ENCODE measurements around the gene KIF3C. TPM values are rescaled to one million over a fixed set of nuclear protein-coding genes. Genes with fewer than 3 reads are reported as not detected.

The KIF3C gene
- polyA plus RNA-seq, 5 donors: 12.9 to 19.4 (median 16.1) TPM

GRCh38 chr2:25879133-25879730 is 103.1 kb downstream of the KIF3C start:
- DNase-seq: no peak

- peak; percentile 96 to 97 for DNase-seq
These were observed 103.8 kb downstream of the KIF3C start, which contains the start of gene ASXL2 for GRCh38 chr2:25878361-25879132. Gene ASXL2 (minus strand): TSS chr2:25878487. CDS start chr2:25878222, 265 bp downstream.

- peak; percentile 31 for DNase-seq
These were observed 104.6 kb downstream of the KIF3C start for GRCh38 chr2:25877431-25878360.

Other genes starting within 250 kb of the KIF3C start
- gene ASXL2, start 104.0 kb downstream of the KIF3C start, polyA plus RNA-seq (ENCODE audit: insufficient read depth in 1 of 5, insufficient read length in 5 of 5, low replicate concordance in 1 of 5): 10 to 100 TPM; 12.8 to 20.3 (median 19.1) TPM
- 100 to 1,000 TPM in 4 of 5 donors, 10 to 100 TPM in 1; 88.4 to 146 (median 122) TPM for gene RAB10, start 51.6 kb upstream of the KIF3C start, polyA plus RNA-seq (ENCODE audit: insufficient read depth in 1 of 5, insufficient read length in 5 of 5, low replicate concordance in 1 of 5)
- gene GAREM2, start 190.6 kb upstream of the KIF3C start, polyA plus RNA-seq (ENCODE audit: insufficient read depth in 1 of 5, insufficient read length in 5 of 5, low replicate concordance in 1 of 5): 1 to 10 TPM; 6.5 to 9.0 (median 8.0) TPM

Measured in right lung (tissue), 5 donors.